Tibial artery (tissue), 4 donors: ENCODE measurements around the gene WDPCP.

Source experiments
- DNase-seq, 2 donors: peaks; one replicate each; pipeline ENCODE4 v3.0.0-alpha.2; 2019
- H3K27ac ChIP-seq, 2 donors: fragments of 200-600 bp; sonication (generic) in 1 of 2; 1 replicate in 1 of 2; 2 replicates in 1 of 2; pipeline ENCODE4 v1.5.1; 2018 to 2019; ENCODE audit warnings: mild to moderate bottlenecking in 1 of 2
- H3K27me3 ChIP-seq, 2 donors: fragments of 200-600 bp; sonication (generic) in 1 of 2; one replicate each; pipeline versions ENCODE4 v1.5.1 to v1.6.0; 2016 to 2019
- H3K36me3 ChIP-seq, 3 donors: fragments of 200-600 bp; sonication (generic) in 2 of 3; one replicate each; pipeline ENCODE4 v1.5.1; 2016 to 2019; ENCODE audit warnings: mild to moderate bottlenecking in 2 of 3
- H3K4me1 ChIP-seq, 4 donors: fragments of 200-600 bp; sonication (generic) in 2 of 4; 1 replicate in 3 of 4; 2 replicates in 1 of 4; pipeline ENCODE4 v1.5.1; 2016 to 2019
- H3K4me3 ChIP-seq, 2 donors: fragments of 200-600 bp; sonication (generic) in 1 of 2; 1 replicate in 1 of 2; 2 replicates in 1 of 2; pipeline ENCODE4 v1.5.1; 2018 to 2019; ENCODE audit warnings: mild to moderate bottlenecking in 2 of 2
- H3K9me3 ChIP-seq, 3 donors: fragments of 200-600 bp; sonication (generic) in 1 of 3; one replicate each; pipeline ENCODE4 v1.5.1; 2016 to 2019
- intact Hi-C: fragments of 100-400 bp; cut with DNase I; formaldehyde crosslinking; loops from one replicate; pipeline ENCODE4 v1.15.0; 2023; ENCODE audit warnings: low total_unique reads
- TF ChIP-seq, protein P1 (sequence below), 2 experiments: fragments of 200-600 bp in 1 of 2; fragments of 450-650 bp in 1 of 2; IDR thresholded peaks; one replicate each; pipeline ENCODE4 v1.5.1; 2017 to 2019; ENCODE audit warnings: antibody characterized with exemption in 2 of 2, mild to moderate bottlenecking in 1 of 2, moderate library complexity in 1 of 2

The WDPCP gene

GRCh38 chr2:63463142-63463541 lies 125.1 kb downstream of the WDPCP start:
- no peak for DNase-seq
- no peak overlapping the region for H3K4me3 ChIP-seq
- TF ChIP-seq, protein P1, sequence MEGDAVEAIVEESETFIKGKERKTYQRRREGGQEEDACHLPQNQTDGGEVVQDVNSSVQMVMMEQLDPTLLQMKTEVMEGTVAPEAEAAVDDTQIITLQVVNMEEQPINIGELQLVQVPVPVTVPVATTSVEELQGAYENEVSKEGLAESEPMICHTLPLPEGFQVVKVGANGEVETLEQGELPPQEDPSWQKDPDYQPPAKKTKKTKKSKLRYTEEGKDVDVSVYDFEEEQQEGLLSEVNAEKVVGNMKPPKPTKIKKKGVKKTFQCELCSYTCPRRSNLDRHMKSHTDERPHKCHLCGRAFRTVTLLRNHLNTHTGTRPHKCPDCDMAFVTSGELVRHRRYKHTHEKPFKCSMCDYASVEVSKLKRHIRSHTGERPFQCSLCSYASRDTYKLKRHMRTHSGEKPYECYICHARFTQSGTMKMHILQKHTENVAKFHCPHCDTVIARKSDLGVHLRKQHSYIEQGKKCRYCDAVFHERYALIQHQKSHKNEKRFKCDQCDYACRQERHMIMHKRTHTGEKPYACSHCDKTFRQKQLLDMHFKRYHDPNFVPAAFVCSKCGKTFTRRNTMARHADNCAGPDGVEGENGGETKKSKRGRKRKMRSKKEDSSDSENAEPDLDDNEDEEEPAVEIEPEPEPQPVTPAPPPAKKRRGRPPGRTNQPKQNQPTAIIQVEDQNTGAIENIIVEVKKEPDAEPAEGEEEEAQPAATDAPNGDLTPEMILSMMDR (IDR thresholded peaks at IDR 0.05): no peak
- no peak overlapping the region for H3K27ac ChIP-seq
- H3K36me3 ChIP-seq: peaks cover 19 to 43% (median 33%) of the 10 kb centered on the region in 3 donors
- no peaks in the 10 kb centered on the region for H3K27me3 ChIP-seq
- intact Hi-C loops: no loop called here
- no peaks in the 10 kb centered on the region for H3K4me1 ChIP-seq
- H3K9me3 ChIP-seq: peaks cover 0 to 9% (median 8%) of the 10 kb centered on the region in 3 donors

GRCh38 chr2:63446658-63447057 lies 141.6 kb downstream of the WDPCP start:
- no peak overlapping the region for H3K27ac ChIP-seq
- intact Hi-C loops: no loop called here

GRCh38 chr2:63444565-63445288 lies 143.6 kb downstream of the WDPCP start:
- no peak overlapping the region for H3K27ac ChIP-seq
- DNase-seq: no peak
- intact Hi-C loops: no loop called here
- H3K9me3 ChIP-seq: no peaks in the 10 kb centered on the region
- H3K27me3 ChIP-seq: no peaks in the 10 kb centered on the region
- peaks cover 0 to 2% (median 0%) of the 10 kb centered on the region in 3 donors for H3K36me3 ChIP-seq
- no peak overlapping the region for H3K4me3 ChIP-seq
- no peaks in the 10 kb centered on the region for H3K4me1 ChIP-seq
- TF ChIP-seq, protein P1 (IDR thresholded peaks at IDR 0.05): no peak

More at GRCh38 chr2:63446658-63447057, 141.6 kb downstream of the WDPCP start:
- H3K4me1 ChIP-seq: no peaks in the 10 kb centered on the region
- DNase-seq: no peak
- no peaks in the 10 kb centered on the region for H3K27me3 ChIP-seq
- H3K4me3 ChIP-seq: no peak overlapping the region
- H3K36me3 ChIP-seq: peaks cover 0 to 7% (median 0%) of the 10 kb centered on the region in 3 donors
- TF ChIP-seq, protein P1 (IDR thresholded peaks at IDR 0.05): no peak
- H3K9me3 ChIP-seq: no peaks in the 10 kb centered on the region

- H3K27ac ChIP-seq: no peak overlapping the region
- intact Hi-C loops: no loop called here
- DNase-seq: no peak
- peaks cover 0 to 4% (median 0%) of the 10 kb centered on the region in 3 donors for H3K36me3 ChIP-seq
- no peaks in the 10 kb centered on the region for H3K27me3 ChIP-seq
- no peaks in the 10 kb centered on the region for H3K9me3 ChIP-seq
- H3K4me3 ChIP-seq: no peak overlapping the region
- TF ChIP-seq, protein P1 (IDR thresholded peaks at IDR 0.05): no peak
- H3K4me1 ChIP-seq: no peaks in the 10 kb centered on the region
Observed at GRCh38 chr2:63440612-63441011, 147.7 kb downstream of the WDPCP start.

- Histone ChIP-seq H3K27ac (no peak overlapping the region), H3K4me1 (no peaks in the 10 kb centered on the region), H3K4me3 (no peak overlapping the region), H3K27me3 (no peaks in the 10 kb centered on the region), H3K9me3 (no peaks in the 10 kb centered on the region), H3K36me3 (peaks cover 0 to 9% (median 0%) of the 10 kb centered on the region in 3 donors)
- TF ChIP-seq, protein P1 (IDR thresholded peaks at IDR 0.05): no peak
- intact Hi-C loops: no loop called here
- DNase-seq: no peak
Observed at GRCh38 chr2:63438181-63438580, 150.1 kb downstream of the WDPCP start.
